Thyroid gland (tissue), 4 donors: Measurements from ENCODE around the gene ORM2.
"Not testable (repeated sequence)": the region's sequence is repeated elsewhere in the genome, so short reads cannot be mapped to it uniquely, and the experiment has no call there.

Source experiments
- POLR2A ChIP-seq, 2 donors: fragments of 450-650 bp; IDR thresholded peaks; one replicate each; pipeline ENCODE4 v1.6.1; 2017; ENCODE audit warnings: antibody characterized with exemption in 2 of 2, mild to moderate bottlenecking in 2 of 2, moderate library complexity in 1 of 2
- TF ChIP-seq, protein P1 (sequence below), 6 experiments: fragments of 200-600 bp in 3 of 6; fragments of 450-650 bp in 3 of 6; sonication (generic) in 3 of 6; IDR thresholded peaks; one replicate each; pipeline ENCODE4 v1.5.1; 2016 to 2019; ENCODE audit warnings: antibody characterized with exemption in 6 of 6, mild to moderate bottlenecking in 2 of 6, inconsistent platforms in 1 of 6, moderate library complexity in 1 of 6

DNA sequence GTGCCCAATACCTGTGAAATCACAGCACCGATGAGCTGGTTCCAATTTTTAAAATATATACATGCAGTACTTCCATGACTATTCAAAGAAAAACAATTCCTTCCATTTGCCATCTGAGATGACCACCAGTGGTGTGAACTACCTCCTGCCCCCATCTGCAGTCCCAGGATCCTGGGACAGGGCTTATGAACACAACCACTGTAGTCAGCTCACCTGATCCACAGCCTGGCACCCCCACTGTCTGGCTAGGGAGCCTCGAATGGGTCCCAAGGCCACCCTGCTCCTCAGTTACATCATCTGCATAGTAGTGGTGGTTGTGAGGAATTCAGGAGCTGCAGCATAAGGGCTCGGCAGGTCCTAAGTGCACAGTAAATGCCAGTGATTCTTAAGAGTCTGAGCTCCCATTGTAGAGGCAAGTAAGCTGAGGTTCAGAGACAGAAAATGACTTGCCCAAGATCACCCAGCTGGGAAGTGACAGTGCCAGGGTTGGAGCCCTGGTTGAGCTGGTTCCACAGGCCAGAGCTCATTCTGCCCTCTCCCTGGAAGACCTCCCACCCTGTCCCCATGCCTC, 3.9 kb upstream of the ORM2 start:
- not testable (repeated sequence) for TF ChIP-seq POLR2A (IDR thresholded peaks at IDR 0.05)
- TF ChIP-seq, protein P1, sequence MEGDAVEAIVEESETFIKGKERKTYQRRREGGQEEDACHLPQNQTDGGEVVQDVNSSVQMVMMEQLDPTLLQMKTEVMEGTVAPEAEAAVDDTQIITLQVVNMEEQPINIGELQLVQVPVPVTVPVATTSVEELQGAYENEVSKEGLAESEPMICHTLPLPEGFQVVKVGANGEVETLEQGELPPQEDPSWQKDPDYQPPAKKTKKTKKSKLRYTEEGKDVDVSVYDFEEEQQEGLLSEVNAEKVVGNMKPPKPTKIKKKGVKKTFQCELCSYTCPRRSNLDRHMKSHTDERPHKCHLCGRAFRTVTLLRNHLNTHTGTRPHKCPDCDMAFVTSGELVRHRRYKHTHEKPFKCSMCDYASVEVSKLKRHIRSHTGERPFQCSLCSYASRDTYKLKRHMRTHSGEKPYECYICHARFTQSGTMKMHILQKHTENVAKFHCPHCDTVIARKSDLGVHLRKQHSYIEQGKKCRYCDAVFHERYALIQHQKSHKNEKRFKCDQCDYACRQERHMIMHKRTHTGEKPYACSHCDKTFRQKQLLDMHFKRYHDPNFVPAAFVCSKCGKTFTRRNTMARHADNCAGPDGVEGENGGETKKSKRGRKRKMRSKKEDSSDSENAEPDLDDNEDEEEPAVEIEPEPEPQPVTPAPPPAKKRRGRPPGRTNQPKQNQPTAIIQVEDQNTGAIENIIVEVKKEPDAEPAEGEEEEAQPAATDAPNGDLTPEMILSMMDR (IDR thresholded peaks at IDR 0.05): not testable (repeated sequence)
